Type B pancreatic cell (in vitro differentiated cells): ENCODE measurements around the gene NUDCD3. TPM values are rescaled to one million over a fixed set of nuclear protein-coding genes. Genes with fewer than 3 reads are reported as not detected.

Experiments
- DNase-seq: peaks from one replicate; pipeline ENCODE4 v3.0.0; 2021; ENCODE audit warnings: mixed read lengths; ENCODE audit not compliant: unreplicated experiment; ENCODE audit errors: extremely low spot score
- H3K27ac Mint-ChIP-seq: 2 replicates; pipeline ENCODE4 v1.8.0; 2021; ENCODE audit warnings: mild to moderate bottlenecking, mixed read lengths
- H3K27me3 Mint-ChIP-seq: 2 replicates; pipeline ENCODE4 v1.8.0; 2021; ENCODE audit warnings: mixed read lengths
- H3K36me3 Mint-ChIP-seq: 2 replicates; pipeline ENCODE4 v1.8.0; 2021; ENCODE audit warnings: mixed read lengths
- H3K4me1 Mint-ChIP-seq: one replicate; pipeline ENCODE4 v1.8.0; 2021; ENCODE audit warnings: mixed read lengths; ENCODE audit not compliant: unreplicated experiment
- H3K4me3 Mint-ChIP-seq: 2 replicates; pipeline ENCODE4 v1.8.0; 2021; ENCODE audit warnings: mild to moderate bottlenecking, mixed read lengths
- H3K9me3 Mint-ChIP-seq: 2 replicates; pipeline ENCODE4 v1.8.0; 2021; ENCODE audit warnings: mixed read lengths
- total RNA-seq: library from RNA; stranded (reverse); gene quantifications from 2 replicates; pipeline ENCODE4 v1.2.1, GENCODE V29; 2021; ENCODE audit warnings: low replicate concordance
- TF ChIP-seq, protein P1 (sequence below): fragments of 200-600 bp; sonication (generic); conservative IDR thresholded peaks from 2 replicates; pipeline ENCODE4 v1.5.0; 2021; ENCODE audit warnings: antibody characterized with exemption, mild to moderate bottlenecking

NUDCD3 gene
- total RNA-seq, 1 donor from 2014 or later: 88.5 TPM

DNA sequence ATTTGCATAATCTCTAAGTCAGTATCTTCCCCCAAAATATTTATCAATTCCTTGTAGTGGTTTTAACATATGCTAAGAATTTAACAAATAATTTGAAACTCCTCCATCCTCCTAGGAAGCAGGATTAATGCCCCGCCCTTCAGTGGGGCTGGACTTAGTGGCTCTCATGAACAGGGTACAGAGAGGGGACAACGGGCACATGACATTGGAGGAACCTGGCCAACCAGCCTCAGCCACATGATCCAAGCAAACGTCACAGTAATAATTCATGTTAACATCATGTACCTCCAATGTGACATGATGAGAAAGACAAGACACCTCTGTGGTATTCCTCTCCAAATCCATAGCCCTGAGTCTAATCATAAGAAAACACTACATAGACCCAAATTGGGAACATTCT, 50.5 kb downstream of the NUDCD3 start:
- Mint-ChIP-seq H3K4me3 (no peak overlapping the region), H3K9me3 (no peaks in the 10 kb centered on the region), H3K4me1 (no peaks in the 10 kb centered on the region), H3K27ac (no peak overlapping the region), H3K27me3 (no peaks in the 10 kb centered on the region), H3K36me3 (peaks cover 7% of the 10 kb centered on the region)
- TF ChIP-seq, protein P1, sequence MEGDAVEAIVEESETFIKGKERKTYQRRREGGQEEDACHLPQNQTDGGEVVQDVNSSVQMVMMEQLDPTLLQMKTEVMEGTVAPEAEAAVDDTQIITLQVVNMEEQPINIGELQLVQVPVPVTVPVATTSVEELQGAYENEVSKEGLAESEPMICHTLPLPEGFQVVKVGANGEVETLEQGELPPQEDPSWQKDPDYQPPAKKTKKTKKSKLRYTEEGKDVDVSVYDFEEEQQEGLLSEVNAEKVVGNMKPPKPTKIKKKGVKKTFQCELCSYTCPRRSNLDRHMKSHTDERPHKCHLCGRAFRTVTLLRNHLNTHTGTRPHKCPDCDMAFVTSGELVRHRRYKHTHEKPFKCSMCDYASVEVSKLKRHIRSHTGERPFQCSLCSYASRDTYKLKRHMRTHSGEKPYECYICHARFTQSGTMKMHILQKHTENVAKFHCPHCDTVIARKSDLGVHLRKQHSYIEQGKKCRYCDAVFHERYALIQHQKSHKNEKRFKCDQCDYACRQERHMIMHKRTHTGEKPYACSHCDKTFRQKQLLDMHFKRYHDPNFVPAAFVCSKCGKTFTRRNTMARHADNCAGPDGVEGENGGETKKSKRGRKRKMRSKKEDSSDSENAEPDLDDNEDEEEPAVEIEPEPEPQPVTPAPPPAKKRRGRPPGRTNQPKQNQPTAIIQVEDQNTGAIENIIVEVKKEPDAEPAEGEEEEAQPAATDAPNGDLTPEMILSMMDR: no peak
- DNase-seq: no peak

GRCh38 chr7:44438816-44439215, 51.6 kb downstream of the NUDCD3 start:
- no peak for DNase-seq
- H3K4me3 Mint-ChIP-seq: no peak overlapping the region
- TF ChIP-seq, protein P1: no peak
- H3K27ac Mint-ChIP-seq: no peak overlapping the region
- H3K9me3 Mint-ChIP-seq: no peaks in the 10 kb centered on the region
- H3K36me3 Mint-ChIP-seq: peaks cover 7% of the 10 kb centered on the region
- H3K27me3 Mint-ChIP-seq: no peaks in the 10 kb centered on the region
- no peaks in the 10 kb centered on the region for H3K4me1 Mint-ChIP-seq

DNA sequence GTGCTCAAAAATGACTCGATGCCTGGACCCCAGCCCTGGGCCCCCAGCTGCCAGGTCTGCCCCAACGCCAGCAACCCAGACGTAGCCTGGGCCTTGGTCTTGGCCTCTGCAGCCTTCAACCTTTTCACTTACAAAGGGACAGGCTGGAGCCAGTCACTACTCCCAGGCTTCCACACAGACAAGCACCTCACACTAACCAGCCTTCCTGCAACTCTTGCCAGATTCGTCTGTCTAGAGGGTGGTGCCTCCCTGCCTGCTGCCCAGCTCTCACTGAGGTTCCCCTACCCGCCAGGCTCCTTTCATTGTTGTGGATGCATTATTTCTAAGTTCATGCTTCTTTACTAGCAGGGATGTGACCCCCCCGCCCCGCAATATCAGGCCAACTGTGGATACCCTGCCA, 56.3 kb downstream of the NUDCD3 start:
- DNase-seq: no peak
- peaks cover 7% of the 10 kb centered on the region for H3K36me3 Mint-ChIP-seq
- H3K4me1 Mint-ChIP-seq: no peaks in the 10 kb centered on the region
- H3K27ac Mint-ChIP-seq: no peak overlapping the region
- no peaks in the 10 kb centered on the region for H3K9me3 Mint-ChIP-seq
- TF ChIP-seq, protein P1: no peak
- no peaks in the 10 kb centered on the region for H3K27me3 Mint-ChIP-seq
- no peak overlapping the region for H3K4me3 Mint-ChIP-seq

GRCh38 chr7:44433255-44434022, 57.0 kb downstream of the NUDCD3 start:
- Mint-ChIP-seq H3K27me3 (no peaks in the 10 kb centered on the region), H3K4me3 (no peak overlapping the region), H3K4me1 (no peaks in the 10 kb centered on the region), H3K36me3 (peaks cover 11% of the 10 kb centered on the region), H3K27ac (no peak overlapping the region), H3K9me3 (no peaks in the 10 kb centered on the region)
- DNase-seq: no peak
- TF ChIP-seq, protein P1: no peak

GRCh38 chr7:44432381-44432977, 58.0 kb downstream of the NUDCD3 start:
- peaks cover 11% of the 10 kb centered on the region for H3K36me3 Mint-ChIP-seq
- H3K4me3 Mint-ChIP-seq: no peak overlapping the region
- H3K27ac Mint-ChIP-seq: no peak overlapping the region
- DNase-seq: no peak
- no peaks in the 10 kb centered on the region for H3K27me3 Mint-ChIP-seq
- TF ChIP-seq, protein P1: no peak
- H3K9me3 Mint-ChIP-seq: no peaks in the 10 kb centered on the region
- H3K4me1 Mint-ChIP-seq: no peaks in the 10 kb centered on the region
